Measurements from ENCODE around the gene ZNF556. TPM values are rescaled to one million over a fixed set of nuclear protein-coding genes. Genes with fewer than 3 reads are reported as not detected.
"Not testable (repeated sequence)": the region's sequence is repeated elsewhere in the genome, so short reads cannot be mapped to it uniquely, and the experiment has no call there.

ZNF556 gene
- total RNA-seq, 1 donor from 2014 or later, result not detected

DNA sequence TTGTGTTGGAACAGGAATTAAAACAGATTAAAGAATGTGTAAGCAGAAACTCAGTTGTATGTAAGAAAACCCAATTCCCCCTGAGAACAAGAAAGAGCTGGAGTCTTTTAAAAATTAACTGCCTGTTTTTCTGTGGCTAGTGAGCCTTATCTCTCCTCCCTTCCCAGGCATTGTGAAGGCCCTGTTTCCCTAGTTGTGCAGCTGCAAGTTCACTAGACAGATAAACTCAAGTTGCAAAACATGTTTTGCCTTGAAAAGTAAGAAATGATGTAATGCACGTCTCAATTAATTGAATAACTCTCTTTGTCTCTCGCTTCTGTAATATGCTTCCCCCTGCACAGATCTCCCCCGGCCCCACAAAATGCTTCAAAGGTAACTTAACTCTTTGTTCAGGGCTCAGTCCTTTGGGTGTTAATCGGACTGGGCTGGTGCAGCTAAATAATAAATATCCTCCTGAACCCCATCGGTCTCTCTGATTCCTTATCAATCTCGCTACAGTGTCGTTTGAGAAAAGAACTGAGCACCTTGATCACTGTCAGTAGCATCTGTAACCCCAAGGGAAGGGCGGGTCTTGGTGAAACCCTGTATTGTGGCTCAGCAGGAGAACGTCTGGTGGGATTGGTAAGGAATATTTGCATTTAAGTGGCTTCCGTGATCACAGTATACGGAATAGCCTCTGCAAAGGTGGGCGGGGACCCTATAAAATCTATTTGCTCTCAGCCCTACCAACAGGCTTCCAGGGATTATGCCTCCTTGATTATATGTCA, 1.6 kb upstream of the ZNF556 start:
- Mint-ChIP-seq H3K27ac (no peak overlapping the region), H3K36me3 (ENCODE audit: low read depth) (peaks cover 3% of the 10 kb centered on the region), H3K27me3 (ENCODE audit: insufficient read depth) (no peaks in the 10 kb centered on the region), H3K4me3 (no peak overlapping the region), H3K9me3 (peaks cover 37% of the 10 kb centered on the region), H3K4me1 (ENCODE audit: low read depth) (no peaks in the 10 kb centered on the region)
- no peak for DNase-seq (ENCODE audit: low spot score)
- intact Hi-C loops (cut with micrococcal nuclease), result no loop called here

DNA sequence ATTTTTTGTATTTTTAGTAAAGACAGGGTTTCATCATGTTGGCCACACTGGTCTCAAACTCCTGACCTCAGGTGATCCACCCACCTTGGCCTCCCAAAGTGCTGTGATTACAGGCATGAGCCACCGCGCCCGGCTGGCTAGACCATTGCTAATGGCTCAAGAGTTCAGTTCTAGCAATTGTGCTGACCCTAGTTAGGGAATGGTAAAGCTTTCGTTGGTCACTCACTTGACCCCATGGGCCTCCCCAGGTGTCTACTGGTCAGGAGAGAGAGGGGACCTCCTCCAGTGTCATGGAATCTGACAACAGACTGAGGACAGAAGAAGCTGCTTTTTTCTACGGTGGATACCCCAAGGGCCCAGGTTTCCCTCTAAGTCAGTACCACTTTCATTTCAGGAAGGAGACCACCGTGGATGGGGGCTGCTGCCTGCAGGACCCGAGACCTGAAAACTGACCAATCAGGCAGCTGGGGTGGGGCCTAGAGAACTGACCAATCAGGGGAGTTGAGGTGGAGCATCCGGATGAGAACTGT, 575 bp upstream of the ZNF556 start:
- Mint-ChIP-seq H3K27me3 (ENCODE audit: insufficient read depth) (no peaks in the 10 kb centered on the region), H3K9me3 (peaks cover 44% of the 10 kb centered on the region), H3K27ac (no peak overlapping the region), H3K36me3 (ENCODE audit: low read depth) (peaks cover 3% of the 10 kb centered on the region), H3K4me3 (no peak overlapping the region), H3K4me1 (ENCODE audit: low read depth) (no peaks in the 10 kb centered on the region)
- intact Hi-C loops (cut with micrococcal nuclease), result no loop called here
- no peak for DNase-seq (ENCODE audit: low spot score)

- intact Hi-C loops (cut with micrococcal nuclease), result no loop called here
- H3K27ac Mint-ChIP-seq, result no peak overlapping the region
- no peak for DNase-seq (ENCODE audit: low spot score)
- peaks cover 3% of the 10 kb centered on the region for H3K36me3 Mint-ChIP-seq (ENCODE audit: low read depth)
- H3K27me3 Mint-ChIP-seq (ENCODE audit: insufficient read depth), result no peaks in the 10 kb centered on the region
- H3K4me1 Mint-ChIP-seq (ENCODE audit: low read depth), result no peaks in the 10 kb centered on the region
- H3K4me3 Mint-ChIP-seq, result no peak overlapping the region
- peaks cover 37% of the 10 kb centered on the region for H3K9me3 Mint-ChIP-seq
Observed at GRCh38 chr19:2869618-2870017, 2.5 kb downstream of the ZNF556 start.

DNA sequence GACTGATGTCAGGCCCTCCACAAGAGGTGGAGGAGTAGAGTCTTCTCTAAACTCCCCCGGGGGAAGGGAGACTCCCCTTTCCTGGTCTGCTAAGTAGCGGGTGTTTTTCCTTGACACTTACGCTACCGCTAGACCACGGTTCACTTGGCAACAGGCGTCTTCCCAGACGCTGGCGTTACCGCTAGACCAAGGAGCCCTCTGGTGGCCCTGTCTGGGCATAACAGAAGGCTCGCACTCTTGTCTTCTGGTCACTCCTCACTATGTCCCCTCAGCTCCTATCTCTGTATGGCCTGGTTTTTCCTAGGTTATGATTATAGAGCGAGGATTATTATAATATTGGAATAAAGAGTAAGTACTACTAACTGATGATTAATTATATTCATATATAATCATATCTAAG, 5.0 kb downstream of the ZNF556 start:
- H3K27ac Mint-ChIP-seq; H3K4me1 Mint-ChIP-seq (ENCODE audit: low read depth); DNase-seq (ENCODE audit: low spot score): not testable (repeated sequence)

DNA sequence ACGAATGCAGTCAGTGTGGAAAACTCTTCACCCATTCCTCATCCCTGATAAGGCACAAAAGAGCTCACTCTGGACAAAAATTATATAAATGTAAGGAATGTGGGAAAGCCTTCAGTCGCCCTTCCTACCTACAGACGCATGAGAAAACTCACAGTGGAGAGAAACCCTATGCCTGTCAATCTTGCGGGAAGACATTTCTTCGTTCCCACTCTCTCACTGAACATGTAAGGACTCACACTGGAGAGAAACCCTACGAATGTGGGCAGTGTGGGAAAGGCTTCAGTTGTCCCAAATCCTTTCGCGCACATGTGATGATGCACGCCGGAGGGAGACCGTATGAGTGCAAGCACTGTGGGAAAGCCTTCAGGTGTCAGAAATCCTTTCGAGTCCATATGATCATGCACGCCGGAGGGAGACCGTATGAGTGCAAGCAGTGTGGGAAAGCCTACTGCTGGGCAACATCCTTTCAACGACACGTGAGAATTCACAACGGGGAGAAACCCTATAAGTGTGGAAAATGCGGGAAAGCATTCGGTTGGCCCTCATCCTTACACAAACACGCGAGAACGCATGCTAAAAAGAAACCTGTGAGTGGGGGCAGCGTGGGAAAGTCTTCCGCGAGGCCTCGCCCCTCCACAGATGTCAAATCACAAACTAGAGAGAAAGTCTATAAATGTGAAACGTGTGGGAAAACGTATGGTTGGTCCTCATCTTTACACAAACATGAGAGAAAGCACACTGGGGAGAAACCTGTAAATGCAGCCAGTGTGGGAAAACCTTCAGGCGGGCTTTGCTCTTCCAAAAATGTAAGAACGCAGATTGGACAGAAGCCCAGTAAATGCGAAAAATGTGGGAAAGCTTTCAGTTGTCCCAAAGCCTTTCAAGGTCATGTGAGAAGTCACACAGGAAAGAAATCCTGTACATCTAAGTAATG, 10.5 kb downstream of the ZNF556 start:
- intact Hi-C loops (cut with micrococcal nuclease), result no loop called here
- Mint-ChIP-seq H3K36me3 (ENCODE audit: low read depth) (no peaks in the 10 kb centered on the region), H3K4me1 (ENCODE audit: low read depth) (no peaks in the 10 kb centered on the region), H3K27me3 (ENCODE audit: insufficient read depth) (no peaks in the 10 kb centered on the region), H3K9me3 (peaks cover 23% of the 10 kb centered on the region), H3K27ac (no peak overlapping the region), H3K4me3 (no peak overlapping the region)
- no peak for DNase-seq (ENCODE audit: low spot score)

More for the DNA sequence above, 5.0 kb downstream of the ZNF556 start:
- H3K4me3 Mint-ChIP-seq; H3K36me3 Mint-ChIP-seq (ENCODE audit: low read depth); H3K27me3 Mint-ChIP-seq (ENCODE audit: insufficient read depth); intact Hi-C loops (cut with micrococcal nuclease): not testable (repeated sequence)
- H3K9me3 Mint-ChIP-seq, result peaks cover 25% of the 10 kb centered on the region

DNA sequence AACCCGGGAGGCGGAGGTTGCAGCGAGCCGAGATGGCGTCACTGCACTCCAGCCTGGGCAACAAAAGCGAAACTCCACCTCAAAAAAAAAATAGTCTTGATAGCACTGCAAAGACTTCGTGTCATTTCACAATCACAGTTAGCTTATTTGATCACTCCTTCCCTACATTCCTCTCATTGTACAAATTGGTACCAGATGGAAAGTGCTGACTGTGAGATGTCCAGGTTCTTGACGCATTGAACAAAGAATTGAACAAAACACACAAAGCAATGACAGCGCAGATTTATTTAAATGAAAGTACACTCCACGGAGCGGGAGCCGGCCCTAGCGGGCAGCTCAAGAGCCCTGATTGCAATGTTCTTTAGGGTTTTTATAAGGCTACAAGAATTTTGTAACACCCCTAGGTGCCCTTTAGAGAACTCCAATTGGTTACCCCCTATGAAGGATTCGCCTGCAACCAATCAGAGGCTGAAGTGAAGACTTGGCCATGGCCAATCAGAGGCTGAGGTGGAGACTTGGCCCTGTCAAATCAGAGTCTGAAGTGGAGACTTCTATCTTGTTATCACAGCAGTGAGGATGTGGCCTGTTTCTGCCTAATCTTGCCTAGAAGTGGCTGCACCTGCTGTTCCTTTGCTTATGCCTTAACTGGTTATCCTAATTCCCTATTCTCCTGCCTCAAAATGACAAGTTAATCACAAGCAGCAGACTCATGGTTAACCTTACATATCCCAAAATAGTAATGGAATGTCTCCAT, 16.7 kb downstream of the ZNF556 start:
- intact Hi-C loops (cut with micrococcal nuclease), result no loop called here
- Mint-ChIP-seq H3K4me1 (ENCODE audit: low read depth) (no peaks in the 10 kb centered on the region), H3K27me3 (ENCODE audit: insufficient read depth) (no peaks in the 10 kb centered on the region), H3K4me3 (no peak overlapping the region), H3K36me3 (ENCODE audit: low read depth) (no peaks in the 10 kb centered on the region), H3K9me3 (peaks cover 16% of the 10 kb centered on the region), H3K27ac (no peak overlapping the region)
- DNase-seq (ENCODE audit: low spot score), result no peak

DNA sequence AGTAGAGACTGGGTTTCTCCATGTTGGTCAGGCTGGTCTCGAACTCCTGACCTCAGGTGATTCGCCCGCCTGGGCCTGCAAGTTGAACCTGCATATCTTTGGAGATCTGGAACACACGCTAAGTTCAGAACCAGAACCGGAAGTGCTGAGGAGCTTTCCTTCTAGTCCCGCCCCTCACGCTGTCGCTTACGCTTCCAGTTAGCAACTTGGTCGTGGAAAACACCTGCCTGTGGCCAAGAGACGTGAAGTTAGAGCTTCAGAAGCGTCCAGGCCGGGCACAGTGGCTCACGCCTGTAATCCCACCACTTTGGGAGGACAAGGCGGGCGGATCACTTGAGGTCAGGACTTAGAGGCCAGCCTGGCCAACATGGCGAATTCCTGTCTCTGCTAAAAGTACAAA, 18.6 kb downstream of the ZNF556 start:
- DNase-seq (ENCODE audit: low spot score), result no peak
- H3K9me3 Mint-ChIP-seq, result peaks cover 15% of the 10 kb centered on the region
- no peaks in the 10 kb centered on the region for H3K27me3 Mint-ChIP-seq (ENCODE audit: insufficient read depth)
- no peaks in the 10 kb centered on the region for H3K4me1 Mint-ChIP-seq (ENCODE audit: low read depth)
- H3K36me3 Mint-ChIP-seq (ENCODE audit: low read depth), result no peaks in the 10 kb centered on the region
- no peak overlapping the region for H3K4me3 Mint-ChIP-seq
- H3K27ac Mint-ChIP-seq, result no peak overlapping the region
- intact Hi-C loops (cut with micrococcal nuclease), result no loop called here

- no peaks in the 10 kb centered on the region for H3K4me1 Mint-ChIP-seq (ENCODE audit: low read depth)
- H3K27me3 Mint-ChIP-seq (ENCODE audit: insufficient read depth), result no peaks in the 10 kb centered on the region
- intact Hi-C loops (cut with micrococcal nuclease), result no loop called here
- peaks cover 19% of the 10 kb centered on the region for H3K9me3 Mint-ChIP-seq
- no peak overlapping the region for H3K27ac Mint-ChIP-seq
- no peak for DNase-seq (ENCODE audit: low spot score)
- H3K36me3 Mint-ChIP-seq (ENCODE audit: low read depth), result no peaks in the 10 kb centered on the region
- H3K4me3 Mint-ChIP-seq, result no peak overlapping the region
Observed at GRCh38 chr19:2887391-2887914, 20.3 kb downstream of the ZNF556 start.

GRCh38 chr19:2888731-2889224, 21.6 kb downstream of the ZNF556 start:
- H3K36me3 Mint-ChIP-seq (ENCODE audit: low read depth), result no peaks in the 10 kb centered on the region
- no peak overlapping the region for H3K4me3 Mint-ChIP-seq
- no peaks in the 10 kb centered on the region for H3K27me3 Mint-ChIP-seq (ENCODE audit: insufficient read depth)
- no peak overlapping the region for H3K27ac Mint-ChIP-seq
- intact Hi-C loops (cut with micrococcal nuclease), result no loop called here
- H3K4me1 Mint-ChIP-seq (ENCODE audit: low read depth), result no peaks in the 10 kb centered on the region
- H3K9me3 Mint-ChIP-seq, result peaks cover 13% of the 10 kb centered on the region
- no peak for DNase-seq (ENCODE audit: low spot score)

DNA sequence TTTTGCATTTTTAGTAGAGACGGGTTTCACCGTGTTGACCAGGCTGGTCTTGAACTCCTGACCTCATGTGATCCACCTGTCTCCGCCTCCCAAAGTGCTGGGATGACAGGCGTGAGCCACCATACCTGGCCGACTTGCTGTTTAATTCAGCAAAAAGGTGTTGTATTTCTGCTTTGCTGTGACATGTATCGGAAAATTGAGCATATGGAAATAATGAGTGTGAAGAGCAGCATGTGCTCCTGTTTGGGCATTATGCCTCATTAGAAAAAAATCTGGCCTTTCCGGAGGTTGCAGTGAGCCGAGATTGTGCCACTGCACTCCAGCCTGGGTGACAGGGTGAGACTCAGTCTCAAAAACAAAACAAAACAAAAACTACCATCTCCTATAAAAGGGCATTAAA, 23.4 kb downstream of the ZNF556 start:
- H3K4me3 Mint-ChIP-seq; H3K36me3 Mint-ChIP-seq (ENCODE audit: low read depth); intact Hi-C loops (cut with micrococcal nuclease); DNase-seq (ENCODE audit: low spot score); H3K27me3 Mint-ChIP-seq (ENCODE audit: insufficient read depth); H3K27ac Mint-ChIP-seq; H3K4me1 Mint-ChIP-seq (ENCODE audit: low read depth): not testable (repeated sequence)
- peaks cover 12% of the 10 kb centered on the region for H3K9me3 Mint-ChIP-seq

- H3K36me3 Mint-ChIP-seq (ENCODE audit: low read depth), result no peaks in the 10 kb centered on the region
- no peaks in the 10 kb centered on the region for H3K27me3 Mint-ChIP-seq (ENCODE audit: insufficient read depth)
- peaks cover 4% of the 10 kb centered on the region for H3K4me1 Mint-ChIP-seq (ENCODE audit: low read depth)
- intact Hi-C loops (cut with micrococcal nuclease), result no loop called here
- peaks cover 24% of the 10 kb centered on the region for H3K9me3 Mint-ChIP-seq
- no peak for DNase-seq (ENCODE audit: low spot score)
- no peak overlapping the region for H3K4me3 Mint-ChIP-seq
- no peak overlapping the region for H3K27ac Mint-ChIP-seq
Observed at GRCh38 chr19:2896694-2897093, 29.6 kb downstream of the ZNF556 start.

Measured in activated T-helper 1 cell treated with anti-CD3 and anti-CD28 coated beads, Interleukin-12 subunit alpha, Interleukin-12 subunit beta, Interleukin-2, Interleukin-4 antibody, amounts not matched to agents 30 ng/mL and 10 ng/mL and 1 ng/mL, durations not matched to agents 14 hours and 24 hours and 36 hours (primary cell).